ENCODE measurements around the gene OGFOD1. TPM values are rescaled to one million over a fixed set of nuclear protein-coding genes. Genes with fewer than 3 reads are reported as not detected.
A peak's percentile ranks its signal among the peaks of the same experiment; 100 is the strongest.
"Not testable (repeated sequence)": the region's sequence is repeated elsewhere in the genome, so short reads cannot be mapped to it uniquely, and the experiment has no call there.

Gene OGFOD1
- polyA plus RNA-seq, 3 donors = 8.2 to 37.9 (median 23.4) TPM

DNA sequence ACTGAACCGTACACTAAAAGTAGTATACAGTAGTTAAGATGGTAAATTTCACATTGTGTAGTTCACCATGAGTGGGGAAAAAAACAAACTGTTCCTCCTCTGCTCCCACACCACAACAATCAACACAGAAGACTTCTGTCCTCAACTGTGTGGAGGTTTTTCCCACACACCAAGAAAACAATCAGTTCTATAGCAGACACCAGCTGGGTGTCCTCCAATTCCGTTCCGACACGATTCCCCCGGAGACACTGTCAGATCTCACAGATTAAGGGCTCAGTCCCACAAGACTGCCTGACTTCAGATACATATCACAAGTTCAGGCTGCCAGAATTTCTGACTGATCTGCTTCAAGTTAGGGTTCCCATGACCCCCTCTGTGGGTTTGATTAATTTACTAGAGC is 36.7 kb downstream of the OGFOD1 start:
- peaks cover 36% of the 10 kb centered on the region in 2 donors for H3K36me3 Mint-ChIP-seq
- peaks cover 25 to 34% of the 10 kb centered on the region in 2 donors for H3K36me3 ChIP-seq (replicated peaks in 1 of 2; ENCODE audit: control insufficient read depth in 1 of 2, insufficient read depth in 2 of 2, low read length in 2 of 2)

DNA sequence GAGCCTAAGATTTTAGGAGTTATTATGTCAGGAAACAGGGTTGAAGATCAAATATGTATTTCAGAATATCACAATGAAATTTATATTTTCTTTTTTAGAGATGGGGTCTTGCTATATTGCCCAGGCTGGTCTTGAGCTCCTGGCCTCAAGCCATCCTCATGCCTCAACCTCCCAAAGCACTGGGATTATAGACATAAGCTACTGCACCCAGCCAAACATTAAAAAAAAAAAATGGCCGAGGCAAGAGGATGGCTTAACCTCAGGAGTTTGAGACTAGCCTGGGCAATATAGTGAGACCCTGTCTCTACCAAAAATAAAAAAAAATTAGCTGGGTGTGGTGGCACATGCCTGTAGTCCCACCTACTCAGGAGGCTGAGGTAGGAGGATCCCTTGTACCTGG is 37.5 kb downstream of the OGFOD1 start:
- H3K4me3 ChIP-seq (replicated peaks in 1 of 3; ENCODE audit: low read depth in 2 of 3, low read length in 3 of 3); H2AFZ ChIP-seq (ENCODE audit: insufficient read depth, low read depth, low read length, poor library complexity, severe bottlenecking); H4K20me1 ChIP-seq (ENCODE audit: insufficient read depth, low read length); H3K4me2 ChIP-seq (replicated peaks; ENCODE audit: extremely low read depth, low read length, poor library complexity, severe bottlenecking); H3K27me3 ChIP-seq (ENCODE audit: control insufficient read depth in 2 of 2, insufficient read depth in 2 of 2, low read length in 2 of 2); H3K9ac ChIP-seq (ENCODE audit: insufficient read depth, low read length, poor library complexity, severe bottlenecking); H3K27ac ChIP-seq (ENCODE audit: low read depth in 1 of 2, low read length in 2 of 2); H3K4me1 Mint-ChIP-seq; H3K9me3 Mint-ChIP-seq; DNase-seq; intact Hi-C loops (cut with micrococcal nuclease); H3K27me3 Mint-ChIP-seq (ENCODE audit: low read depth in 3 of 3); H3K9me3 ChIP-seq (replicated peaks in 1 of 2; ENCODE audit: control insufficient read depth in 1 of 2, insufficient read depth in 1 of 2, low read length in 2 of 2); H3K4me1 ChIP-seq (ENCODE audit: control insufficient read depth in 1 of 2, insufficient read depth in 2 of 2, low read length in 2 of 2); H3K79me2 ChIP-seq (ENCODE audit: insufficient read depth, low read length); H3K4me3 Mint-ChIP-seq: not testable (repeated sequence)
- Mint-ChIP-seq H3K27ac (peak overlapping the region in 1 of 7 donors; percentile 41), H3K36me3 (peaks cover 33 to 38% of the 10 kb centered on the region in 2 donors)
- H3K36me3 ChIP-seq (replicated peaks in 1 of 2; ENCODE audit: control insufficient read depth in 1 of 2, insufficient read depth in 2 of 2, low read length in 2 of 2) = peaks cover 26 to 30% of the 10 kb centered on the region in 2 donors
- no CpG with 5 or more reads among the region's 1 CpG for WGBS (ENCODE audit: insufficient coverage)

More for the DNA sequence above, 36.7 kb downstream of the OGFOD1 start:
- Histone ChIP-seq H3K4me3 (replicated peaks in 1 of 3; ENCODE audit: low read depth in 2 of 3, low read length in 3 of 3) (no peak overlapping the region), H3K79me2 (ENCODE audit: insufficient read depth, low read length) (no peaks in the 10 kb centered on the region), H2AFZ (ENCODE audit: insufficient read depth, low read depth, low read length, poor library complexity, severe bottlenecking) (no peak overlapping the region), H3K9ac (ENCODE audit: insufficient read depth, low read length, poor library complexity, severe bottlenecking) (no peak overlapping the region), H3K27me3 (ENCODE audit: control insufficient read depth in 2 of 2, insufficient read depth in 2 of 2, low read length in 2 of 2) (no peaks in the 10 kb centered on the region), H3K4me1 (ENCODE audit: control insufficient read depth in 1 of 2, insufficient read depth in 2 of 2, low read length in 2 of 2) (no peaks in the 10 kb centered on the region), H3K9me3 (replicated peaks in 1 of 2; ENCODE audit: control insufficient read depth in 1 of 2, insufficient read depth in 1 of 2, low read length in 2 of 2) (no peaks in the 10 kb centered on the region), H3K4me2 (replicated peaks; ENCODE audit: extremely low read depth, low read length, poor library complexity, severe bottlenecking) (no peak overlapping the region), H4K20me1 (ENCODE audit: insufficient read depth, low read length) (no peaks in the 10 kb centered on the region), H3K27ac (ENCODE audit: low read depth in 1 of 2, low read length in 2 of 2) (no peak overlapping the region)
- WGBS (ENCODE audit: insufficient coverage) = 93% methylated on average over 4 of the region's 5 CpGs
- TF ChIP-seq, protein P1, sequence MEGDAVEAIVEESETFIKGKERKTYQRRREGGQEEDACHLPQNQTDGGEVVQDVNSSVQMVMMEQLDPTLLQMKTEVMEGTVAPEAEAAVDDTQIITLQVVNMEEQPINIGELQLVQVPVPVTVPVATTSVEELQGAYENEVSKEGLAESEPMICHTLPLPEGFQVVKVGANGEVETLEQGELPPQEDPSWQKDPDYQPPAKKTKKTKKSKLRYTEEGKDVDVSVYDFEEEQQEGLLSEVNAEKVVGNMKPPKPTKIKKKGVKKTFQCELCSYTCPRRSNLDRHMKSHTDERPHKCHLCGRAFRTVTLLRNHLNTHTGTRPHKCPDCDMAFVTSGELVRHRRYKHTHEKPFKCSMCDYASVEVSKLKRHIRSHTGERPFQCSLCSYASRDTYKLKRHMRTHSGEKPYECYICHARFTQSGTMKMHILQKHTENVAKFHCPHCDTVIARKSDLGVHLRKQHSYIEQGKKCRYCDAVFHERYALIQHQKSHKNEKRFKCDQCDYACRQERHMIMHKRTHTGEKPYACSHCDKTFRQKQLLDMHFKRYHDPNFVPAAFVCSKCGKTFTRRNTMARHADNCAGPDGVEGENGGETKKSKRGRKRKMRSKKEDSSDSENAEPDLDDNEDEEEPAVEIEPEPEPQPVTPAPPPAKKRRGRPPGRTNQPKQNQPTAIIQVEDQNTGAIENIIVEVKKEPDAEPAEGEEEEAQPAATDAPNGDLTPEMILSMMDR (IDR thresholded peaks at IDR 0.05) = no peak
- intact Hi-C loops (cut with micrococcal nuclease) = no loop called here
- Mint-ChIP-seq H3K27me3 (ENCODE audit: low read depth in 3 of 3) (peaks cover 0 to 4% (median 0%) of the 10 kb centered on the region in 3 donors), H3K4me1 (no peaks in the 10 kb centered on the region), H3K9me3 (peaks cover 0 to 4% (median 4%) of the 10 kb centered on the region in 7 donors), H3K4me3 (no peak overlapping the region), H3K27ac (peak overlapping the region in 1 of 7 donors; percentile 1)
- DNase-seq = no peak

Measured in CD14-positive monocyte (primary cell).